A549 treated with RU486 at 1 μM for 4 hours (cell line): Measurements from ENCODE around the gene SELENOP. TPM values are rescaled to one million over a fixed set of nuclear protein-coding genes. Genes with fewer than 3 reads are reported as not detected.

Experiments used
- total RNA-seq: library from RNA; stranded (reverse); fragments of 200-300 nt; extraction: Qiagen RNA extraction; gene quantifications from 5 replicates; pipeline ENCODE4 v1.2.3, GENCODE V29; 2022; ENCODE audit warnings: low read depth

Gene SELENOP
- total RNA-seq: 0.19 to 0.67 TPM (median 0.46 TPM) in 4 of 5 replicates, not detected in the other

GRCh38 chr5:42811591-42812446, at the start of gene SELENOP:
Gene SELENOP, minus strand, starts transcription at chr5:42811892. Its CDS starts 3,539 bp downstream, at chr5:42808353.

GRCh38 chr5:42756606-42757601, 54.8 kb downstream of the SELENOP start, which contains the start of gene CCDC152:
Gene CCDC152, plus strand, starts transcription at chr5:42756818. Its CDS starts 2,304 bp downstream, at chr5:42759122.

Other genes starting within 250 kb of the SELENOP start
- gene CCDC152, start 55.1 kb downstream of the SELENOP start, total RNA-seq: not detected in 5 replicates
- gene ANXA2R, start 228.4 kb upstream of the SELENOP start, total RNA-seq: 1.9 to 3.0 TPM (median 2.2 TPM) in 5 replicates